ENCODE results near the gene MYT1. TPM values are rescaled to one million over a fixed set of nuclear protein-coding genes. Genes with fewer than 3 reads are reported as not detected.
"Not testable (repeated sequence)": the region's sequence is repeated elsewhere in the genome, so short reads cannot be mapped to it uniquely, and the experiment has no call there.

MYT1 gene
- polyA plus RNA-seq, 1 donor: 0.13 TPM

DNA sequence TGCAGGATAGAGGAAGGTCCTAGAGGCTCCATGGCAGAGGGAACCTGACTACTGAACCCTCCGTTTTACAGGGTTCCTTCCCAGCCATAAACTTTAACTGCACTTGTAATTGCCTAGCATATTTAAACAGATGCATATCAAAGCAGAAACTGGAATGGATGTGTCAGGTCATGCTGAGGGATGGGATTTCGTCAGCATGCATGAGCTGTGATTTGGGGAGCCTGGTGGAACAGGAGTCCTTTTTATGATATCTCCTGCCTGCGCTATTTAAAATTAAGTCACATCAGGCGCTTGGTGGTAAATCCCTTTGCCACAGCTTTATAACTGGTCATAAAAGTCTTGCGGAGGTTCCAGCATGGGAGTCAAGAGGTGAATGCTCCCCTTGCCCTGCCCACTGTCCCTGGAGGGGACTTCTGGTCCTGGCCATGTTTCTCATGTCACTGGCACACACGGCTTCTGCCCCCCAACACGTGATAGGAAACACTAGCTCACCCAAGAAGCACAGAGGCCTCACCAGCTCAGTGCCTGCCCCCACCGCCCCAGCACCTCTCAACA, 65.3 kb downstream of the MYT1 start:
- DNase-seq (ENCODE audit: low read depth): no peak

DNA sequence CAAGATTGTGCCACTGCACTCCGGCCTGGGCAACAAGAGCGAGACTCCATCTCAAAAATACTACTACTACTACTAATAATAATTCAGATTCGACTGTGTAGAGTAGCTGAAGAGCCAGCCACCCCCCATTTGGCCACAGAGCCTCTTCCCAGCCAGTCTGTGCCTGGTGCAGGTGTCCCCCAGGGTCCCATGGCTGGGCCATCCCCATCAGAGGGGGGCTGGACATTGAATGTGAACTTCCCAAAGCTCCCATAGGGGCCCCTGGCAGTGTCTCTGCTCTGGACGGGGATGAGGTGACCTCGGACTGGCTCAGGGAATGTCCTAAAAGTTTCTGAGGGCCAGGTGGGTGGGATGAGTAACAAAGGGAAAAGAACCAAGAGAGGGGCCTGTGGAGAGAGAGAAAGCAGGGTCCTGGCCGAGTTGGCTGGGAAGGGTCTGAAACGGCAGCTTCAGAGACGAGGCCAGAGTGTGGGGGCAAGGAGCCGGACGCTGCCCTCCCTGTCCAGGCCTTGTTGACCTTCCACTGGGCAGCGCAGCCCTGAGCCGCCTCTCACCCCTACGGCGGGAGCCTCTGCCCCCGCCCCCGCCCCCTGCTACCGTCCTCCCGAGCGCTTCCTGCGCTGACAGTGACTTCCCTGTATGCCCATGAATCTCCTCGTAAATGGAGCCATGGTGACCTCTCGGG, 66.4 kb downstream of the MYT1 start:
- no peak for DNase-seq (ENCODE audit: low read depth)

DNA sequence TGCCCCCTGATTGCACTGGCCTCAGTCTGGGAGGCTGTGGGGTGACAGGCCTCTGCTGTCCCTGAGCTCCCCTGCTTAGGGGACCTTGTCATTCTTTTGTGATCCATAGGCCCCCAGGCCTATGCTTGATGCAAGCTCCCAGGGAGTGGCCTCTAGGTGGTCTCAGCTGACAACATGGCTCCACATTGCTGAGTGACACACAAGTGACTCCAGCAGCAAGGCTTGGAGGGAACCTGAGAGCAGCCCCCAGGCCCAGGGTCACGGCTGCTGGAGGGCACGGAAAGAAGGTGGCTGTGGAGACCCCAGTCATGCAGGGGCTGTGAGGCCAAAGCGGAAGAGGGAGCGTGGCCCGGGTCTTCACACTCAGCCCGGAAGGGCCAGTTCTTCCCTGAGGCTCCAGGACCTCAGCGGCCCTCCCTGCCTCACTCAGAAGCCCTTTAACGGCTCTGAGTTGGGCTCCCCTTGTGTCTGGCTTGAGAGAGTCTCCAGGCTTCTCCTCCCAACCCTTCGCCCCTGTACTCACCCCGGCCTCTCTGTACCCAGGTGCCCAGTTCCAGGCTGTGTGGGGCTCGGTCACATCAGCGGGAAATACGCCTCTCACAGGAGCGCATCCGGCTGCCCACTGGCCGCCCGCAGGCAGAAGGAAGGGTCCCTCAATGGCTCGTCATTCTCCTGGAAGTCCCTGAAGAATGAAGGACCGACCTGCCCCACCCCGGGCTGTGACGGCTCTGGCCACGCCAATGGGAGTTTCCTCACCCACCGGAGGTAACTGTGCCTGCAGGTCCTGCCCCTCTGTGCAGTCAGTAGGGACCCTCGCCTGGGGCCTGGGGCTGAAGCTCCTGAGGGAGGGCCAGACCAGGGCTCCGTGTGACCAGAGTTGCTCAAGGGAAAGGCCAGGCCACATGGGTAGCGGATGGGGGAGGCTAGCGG, 67.6 kb downstream of the MYT1 start:
- DNase-seq (ENCODE audit: low read depth): no peak

DNA sequence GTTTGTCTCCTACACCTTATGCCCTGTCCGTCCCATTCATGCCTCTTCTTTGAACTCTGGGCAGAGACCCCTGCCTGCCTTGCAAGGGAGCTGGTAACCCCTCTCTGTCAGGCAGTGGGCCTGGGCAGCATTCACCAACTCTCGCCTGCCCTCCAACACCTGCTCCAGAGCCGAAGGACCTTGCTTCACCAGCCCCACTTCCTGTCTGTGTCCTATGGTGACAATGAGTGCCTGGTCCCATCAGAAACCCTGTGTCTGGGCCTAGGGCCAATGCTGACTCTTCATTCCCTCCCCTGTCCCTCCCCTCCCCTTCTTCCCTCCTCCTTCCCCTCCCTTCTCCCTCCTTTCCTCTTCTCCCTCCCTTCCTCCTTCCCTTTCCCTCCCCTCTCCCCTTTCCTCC, 68.5 kb downstream of the MYT1 start:
- no peak for DNase-seq (ENCODE audit: low read depth)

DNA sequence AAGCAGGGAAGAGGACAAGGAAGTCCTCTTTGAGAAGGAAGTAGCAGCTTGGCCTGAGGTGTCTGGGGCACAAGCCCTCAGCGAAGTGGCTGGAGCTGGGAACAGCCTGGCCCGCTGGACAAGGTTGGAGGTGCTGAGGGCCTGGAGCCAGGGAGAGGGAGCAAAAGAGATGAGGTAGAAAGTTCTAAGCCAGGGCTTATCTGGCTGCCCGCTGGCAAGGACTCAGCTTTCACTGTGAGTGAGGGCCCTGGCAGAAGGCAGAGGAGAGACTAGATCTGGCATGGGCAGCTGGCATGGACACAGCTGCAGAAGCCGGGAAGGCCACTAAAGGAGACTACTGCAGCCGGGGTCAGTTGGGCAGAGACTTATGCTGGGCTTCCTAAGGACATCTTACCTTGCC, 69.5 kb downstream of the MYT1 start:
- DNase-seq (ENCODE audit: low read depth): no peak

DNA sequence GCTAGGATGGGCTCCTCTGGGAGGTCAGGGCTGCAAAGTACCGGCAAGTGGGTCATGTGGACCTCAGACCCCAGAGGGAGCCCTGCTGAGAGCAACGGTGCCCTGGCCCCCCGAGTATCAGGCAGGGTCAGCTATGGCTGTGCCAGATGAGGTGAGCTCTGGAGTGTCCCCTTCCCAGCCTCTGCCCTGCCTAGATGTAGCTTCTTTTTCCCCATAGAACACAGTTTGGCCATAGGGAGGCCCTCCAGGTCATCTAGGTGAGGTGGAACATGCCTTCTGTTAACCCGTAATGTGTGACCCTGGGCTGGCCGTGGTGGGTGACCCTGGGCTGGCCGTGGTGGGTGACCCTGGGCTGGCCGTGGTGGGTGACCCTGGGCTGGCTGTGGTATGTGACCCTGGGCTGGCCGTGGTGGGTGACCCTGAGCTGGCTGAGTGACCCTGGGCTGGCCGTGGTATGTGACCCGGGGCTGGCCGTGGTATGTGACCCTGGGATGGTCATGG, 70.1 kb downstream of the MYT1 start:
- DNase-seq (ENCODE audit: low read depth): no peak

DNA sequence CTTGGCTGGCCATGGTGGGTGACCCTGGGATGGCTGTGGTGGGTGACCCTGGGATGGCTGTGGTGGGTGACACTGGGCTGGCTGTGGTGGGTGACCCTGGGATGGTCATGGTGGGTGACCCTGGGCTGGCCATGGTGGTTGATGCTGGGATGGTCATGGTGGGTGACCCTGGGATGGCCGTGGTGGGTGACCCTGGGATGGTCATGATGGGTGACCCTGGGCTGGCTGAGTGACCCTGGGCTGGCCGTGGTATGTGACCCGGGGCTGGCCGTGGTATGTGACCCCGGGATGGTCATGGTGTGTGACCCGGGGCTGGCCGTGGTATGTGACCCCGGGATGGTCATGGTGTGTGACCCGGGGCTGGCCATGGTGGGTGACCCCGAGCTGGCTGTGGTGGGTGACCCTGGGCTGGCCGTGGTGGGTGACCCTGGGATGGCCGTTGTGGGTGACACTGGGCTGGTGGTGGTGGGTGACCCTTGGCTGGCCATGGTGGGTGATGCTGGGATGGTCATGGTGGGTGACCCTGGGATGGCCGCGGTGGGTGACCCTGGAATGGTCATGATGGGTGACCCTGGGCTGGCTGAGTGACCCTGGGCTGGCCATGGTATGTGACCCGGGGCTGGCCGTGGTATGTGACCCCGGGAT, 70.8 kb downstream of the MYT1 start:
- DNase-seq (ENCODE audit: low read depth): not testable (repeated sequence)

DNA sequence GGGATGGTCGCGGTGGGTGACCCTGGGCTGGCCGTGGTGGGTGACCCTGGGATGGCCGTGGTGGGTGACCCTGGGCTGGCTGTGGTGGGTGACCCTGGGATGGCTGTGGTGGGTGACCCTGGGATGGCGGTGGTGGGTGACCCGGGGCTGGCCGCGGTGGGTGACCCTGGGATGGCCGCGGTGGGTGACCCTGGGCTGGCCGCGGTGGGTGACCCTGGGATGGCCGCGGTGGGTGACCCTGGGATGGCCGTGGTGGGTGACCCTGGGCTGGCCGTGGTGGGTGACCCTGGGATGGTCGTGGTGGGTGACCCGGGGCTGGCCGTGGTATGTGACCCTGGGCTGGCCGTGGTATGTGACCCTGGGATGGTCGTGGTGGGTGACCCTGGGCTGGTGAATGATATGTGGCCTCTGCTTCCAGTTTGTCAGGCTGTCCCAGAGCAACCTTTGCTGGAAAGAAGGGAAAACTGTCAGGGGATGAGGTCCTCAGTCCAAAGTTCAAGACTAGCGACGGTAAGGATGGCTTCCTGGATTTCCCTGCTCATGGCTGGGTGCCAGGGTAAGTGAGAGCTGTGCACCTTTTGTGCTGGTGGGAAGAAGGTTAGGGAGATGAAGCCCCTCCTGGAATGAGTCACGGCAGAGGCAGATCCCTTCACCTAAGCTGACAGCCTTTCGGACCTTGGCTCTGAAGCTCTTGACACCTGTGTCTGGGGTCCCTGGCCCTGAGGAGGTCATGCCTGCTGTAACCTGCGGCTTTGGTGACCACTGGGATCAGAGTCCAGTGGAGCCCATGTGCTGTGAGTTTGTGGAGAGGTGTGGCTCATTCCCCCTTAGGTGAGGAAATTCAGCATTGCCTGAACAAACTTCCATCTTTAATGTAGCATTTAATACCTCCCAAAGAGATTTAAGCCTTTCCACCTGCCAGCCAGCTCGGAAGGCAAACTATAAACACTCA, 72.2 kb downstream of the MYT1 start:
- DNase-seq (ENCODE audit: low read depth): no peak

DNA sequence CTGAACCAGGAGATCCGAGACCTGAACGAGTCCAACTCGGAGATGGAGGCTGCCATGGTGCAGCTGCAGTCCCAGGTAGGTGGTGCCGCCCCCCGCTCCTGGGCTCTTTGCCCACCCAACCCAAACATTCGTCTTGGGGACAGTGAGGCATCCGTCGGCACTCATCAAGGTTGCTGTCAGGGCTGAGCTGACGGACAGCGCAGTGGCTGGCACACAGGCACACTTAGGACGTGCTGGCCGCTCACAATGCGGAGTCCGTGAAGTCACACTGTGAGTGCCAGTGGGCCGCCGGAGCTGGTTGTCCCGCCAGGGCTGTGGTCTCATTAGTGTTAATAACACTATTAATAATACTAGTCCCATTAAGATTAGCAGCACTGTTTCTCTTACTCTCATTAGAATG, 73.1 kb downstream of the MYT1 start:
- no peak for DNase-seq (ENCODE audit: low read depth)

DNA sequence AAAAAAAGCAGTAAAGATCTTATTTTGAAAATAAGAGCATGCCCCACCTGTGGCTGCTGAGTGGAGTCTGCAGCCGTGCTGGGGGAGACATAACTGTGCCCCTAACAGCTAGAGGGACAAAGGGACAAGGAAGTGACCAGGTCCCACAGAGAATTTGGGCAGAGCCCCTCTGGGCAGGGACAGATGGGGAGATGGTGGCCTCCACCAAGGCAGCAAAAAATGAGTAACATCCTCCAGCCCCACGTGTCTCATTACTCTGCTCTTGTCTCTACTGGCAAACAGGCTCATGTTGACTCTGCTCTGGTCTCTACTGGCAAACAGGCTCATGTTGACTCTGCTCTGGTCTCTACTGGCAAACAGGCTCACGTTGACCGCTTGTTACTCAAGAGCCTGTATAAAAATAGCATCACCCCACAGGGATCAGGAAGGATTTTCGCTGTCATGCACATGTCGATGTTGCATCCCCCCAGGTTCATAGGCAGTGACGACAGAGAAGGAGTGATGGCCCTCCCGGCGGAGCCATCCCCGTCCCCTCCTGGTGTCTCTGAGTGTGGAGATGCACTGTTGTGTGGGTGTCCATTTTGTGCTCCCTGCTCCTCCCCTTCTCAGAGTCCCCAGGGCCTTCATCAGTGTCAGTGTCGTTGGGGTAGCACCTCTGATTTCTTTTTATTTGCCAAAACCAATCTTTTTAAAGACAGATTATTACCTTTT, 74.0 kb downstream of the MYT1 start:
- no peak for DNase-seq (ENCODE audit: low read depth)

DNA sequence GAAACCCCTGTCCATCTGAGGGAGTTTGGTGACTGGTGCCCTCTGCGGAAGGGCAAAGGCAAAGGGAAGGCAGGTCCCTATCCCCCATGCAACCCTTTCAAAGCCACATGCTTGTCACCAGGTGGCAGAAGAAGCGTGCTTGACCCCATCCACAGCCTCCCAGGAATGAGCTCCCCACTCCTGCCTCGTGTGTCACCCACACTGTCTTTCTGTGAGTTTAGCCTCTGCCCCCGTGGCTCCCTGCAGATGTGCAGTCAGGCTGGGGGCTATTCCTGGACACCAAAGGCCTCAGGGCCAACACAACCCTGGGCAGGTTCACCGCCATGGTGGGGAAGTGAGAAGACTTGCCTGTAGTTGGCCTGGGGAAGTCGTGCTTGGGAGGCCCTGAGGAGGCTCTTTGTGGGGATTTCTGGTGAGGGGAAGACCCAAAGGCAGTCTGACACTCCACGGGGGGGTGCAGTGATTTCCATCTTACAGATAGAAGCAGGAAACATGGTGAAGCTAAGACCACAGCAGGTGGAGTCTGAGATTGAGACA, 74.7 kb downstream of the MYT1 start:
- no peak for DNase-seq (ENCODE audit: low read depth)

DNA sequence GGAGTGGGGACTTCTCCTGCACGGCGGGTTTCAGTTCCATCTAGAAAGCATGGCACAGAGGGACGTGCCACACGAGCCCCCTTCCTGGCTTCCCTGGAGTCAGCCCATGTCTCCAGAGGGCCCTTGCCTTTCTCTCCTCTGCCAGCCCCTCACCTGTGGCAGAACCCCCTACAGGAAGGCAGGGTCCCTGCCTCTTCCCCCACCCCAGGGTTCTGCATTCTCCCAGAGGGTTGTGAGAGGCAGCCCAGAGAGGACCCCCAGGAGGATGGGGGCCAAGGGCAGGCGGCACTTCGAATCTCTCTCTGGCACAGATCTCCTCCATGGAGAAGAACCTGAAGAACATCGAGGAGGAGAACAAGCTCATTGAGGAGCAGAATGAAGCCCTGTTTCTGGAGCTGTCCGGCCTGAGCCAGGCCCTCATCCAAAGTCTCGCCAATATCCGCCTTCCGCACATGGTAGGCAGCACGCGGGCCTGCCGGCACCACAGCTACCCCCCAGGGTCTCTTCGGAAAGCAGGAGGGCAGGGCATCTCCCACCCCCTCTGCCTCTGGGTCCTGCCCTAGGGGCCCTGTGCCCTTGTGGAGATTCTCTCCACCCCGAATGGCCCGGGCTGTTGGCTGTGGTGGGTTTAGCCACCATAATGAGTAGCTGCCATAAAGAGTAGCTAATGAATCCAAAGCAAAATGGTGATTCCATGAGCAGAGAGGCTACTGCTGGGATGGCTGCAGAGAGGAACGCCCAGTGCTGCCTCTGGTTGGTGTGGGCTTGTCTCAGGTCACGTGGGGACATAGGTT, 75.4 kb downstream of the MYT1 start:
- no peak for DNase-seq (ENCODE audit: low read depth)

DNA sequence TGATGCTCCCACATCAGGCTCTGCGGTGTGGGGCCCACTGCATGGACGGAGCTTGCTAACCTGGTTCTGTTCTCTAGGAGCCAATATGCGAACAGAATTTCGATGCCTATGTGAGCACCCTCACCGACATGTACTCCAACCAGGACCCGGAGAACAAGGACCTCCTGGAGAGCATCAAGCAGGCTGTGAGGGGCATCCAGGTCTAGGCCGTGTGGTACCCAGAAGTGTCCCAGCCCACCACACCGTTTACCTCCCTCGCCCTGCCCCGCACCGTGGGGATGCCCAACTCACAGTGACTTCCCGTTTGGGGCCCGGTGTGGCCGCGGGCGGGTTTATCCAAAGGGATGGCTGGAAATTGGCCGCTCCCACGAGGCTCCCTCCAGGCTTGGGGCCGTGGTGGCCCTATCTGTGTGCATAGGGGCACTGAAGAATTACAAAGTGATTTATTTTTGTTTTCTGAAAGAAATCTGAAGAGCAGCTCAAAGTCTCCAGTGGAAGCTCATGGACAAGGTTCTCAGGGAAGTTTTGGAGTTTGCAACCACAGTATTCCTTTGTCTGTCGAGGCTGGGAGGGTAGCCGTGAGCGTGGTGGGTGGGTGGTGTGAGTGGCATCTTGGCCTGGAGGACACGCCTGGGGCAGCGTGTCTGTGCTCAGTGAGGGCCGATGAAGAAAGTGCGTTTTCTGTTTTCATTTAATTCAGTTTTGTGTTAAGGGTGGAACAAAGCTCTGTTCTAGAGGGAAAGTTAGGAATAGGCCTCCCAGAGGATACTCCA, 76.2 kb downstream of the MYT1 start:
- no peak for DNase-seq (ENCODE audit: low read depth)

DNA sequence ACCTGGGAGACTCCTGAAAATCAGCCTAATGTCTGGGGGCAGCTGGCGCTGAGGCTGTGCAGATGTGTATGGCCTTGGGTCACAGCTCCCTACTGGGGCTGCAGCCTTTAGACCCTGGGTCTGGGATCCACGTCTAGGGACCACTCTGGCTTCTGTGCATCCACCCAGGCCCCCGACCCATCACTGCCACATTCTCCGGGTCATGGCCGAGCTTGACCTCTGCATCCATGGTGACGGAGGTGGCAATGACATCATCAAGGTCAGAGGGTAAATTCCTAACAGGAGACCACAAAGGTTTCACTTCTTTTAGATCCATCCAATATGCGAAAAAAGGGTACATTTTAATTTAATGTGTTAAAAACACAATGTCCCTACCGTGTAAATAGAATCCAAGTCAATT, 76.8 kb downstream of the MYT1 start:
- no peak for DNase-seq (ENCODE audit: low read depth)

DNA sequence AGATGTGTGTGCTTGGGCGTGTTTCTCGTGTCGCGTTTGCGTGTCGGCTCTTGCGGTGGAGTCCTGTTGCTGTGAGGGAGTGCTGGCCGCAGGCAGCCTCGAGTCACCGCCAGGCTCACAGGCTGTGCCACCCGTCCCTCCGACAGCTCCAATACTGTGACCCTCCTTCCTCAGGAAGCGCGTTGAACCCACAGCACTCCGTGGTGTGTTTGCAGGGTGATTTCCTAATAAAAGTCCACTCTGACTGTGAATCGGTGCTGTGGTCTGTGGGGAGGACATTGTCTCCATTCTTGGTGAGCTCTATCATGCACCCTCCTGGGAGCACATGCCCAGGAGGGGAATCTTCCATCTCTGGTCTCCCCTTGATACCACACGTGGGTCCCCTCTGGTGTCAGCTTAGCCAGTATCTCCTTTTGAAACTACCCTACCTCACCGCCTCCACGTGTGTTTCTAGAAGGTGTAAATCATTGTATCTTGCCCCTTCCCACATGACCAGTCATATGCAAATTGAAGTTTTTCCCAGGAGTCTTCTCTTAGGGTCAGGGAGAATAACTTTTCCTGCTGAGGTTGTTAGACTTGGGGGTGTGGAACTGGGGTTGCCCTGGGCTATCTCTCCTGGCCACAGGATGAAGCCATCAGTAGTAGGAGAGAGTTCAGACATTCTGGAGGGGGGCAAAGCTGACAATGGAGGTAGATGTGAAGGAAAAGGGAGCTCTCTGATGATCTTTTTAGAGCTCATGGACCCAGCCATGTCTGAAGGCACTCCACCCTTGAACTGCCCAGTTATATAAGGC, 77.9 kb downstream of the MYT1 start:
- DNase-seq (ENCODE audit: low read depth): no peak

DNA sequence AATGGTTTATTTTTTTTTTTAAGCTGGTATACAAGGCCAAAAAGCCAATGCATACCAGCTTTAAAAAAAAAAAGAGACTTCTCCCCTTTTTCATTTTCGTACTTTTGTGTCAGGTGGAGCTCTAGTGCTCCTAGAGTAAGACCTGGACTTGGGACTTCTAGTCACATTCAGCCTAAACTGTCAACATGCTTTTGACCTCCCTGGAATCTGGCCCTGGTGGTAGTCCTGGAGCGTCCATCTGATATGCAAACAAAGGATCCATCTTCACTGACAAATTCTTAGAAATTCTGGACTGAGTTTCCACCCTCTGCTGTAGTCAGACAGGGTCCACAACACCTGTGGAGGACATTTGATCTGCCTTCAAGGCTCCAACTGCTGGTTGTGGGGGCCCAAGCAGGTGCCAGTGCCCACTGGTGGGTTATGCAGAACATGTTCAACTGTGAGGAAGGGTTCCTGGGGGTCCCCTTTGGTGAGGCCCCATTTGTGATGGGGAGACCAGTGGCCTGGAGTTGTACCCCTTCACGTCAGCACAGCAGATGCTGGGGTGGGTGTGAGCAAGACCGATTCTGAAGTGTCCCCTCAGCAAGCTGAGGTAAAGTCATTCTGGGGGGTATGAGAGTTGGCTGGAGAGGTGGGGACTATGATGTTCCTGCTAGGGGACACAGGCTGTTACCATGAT, 78.7 kb downstream of the MYT1 start:
- no peak for DNase-seq (ENCODE audit: low read depth)

DNA sequence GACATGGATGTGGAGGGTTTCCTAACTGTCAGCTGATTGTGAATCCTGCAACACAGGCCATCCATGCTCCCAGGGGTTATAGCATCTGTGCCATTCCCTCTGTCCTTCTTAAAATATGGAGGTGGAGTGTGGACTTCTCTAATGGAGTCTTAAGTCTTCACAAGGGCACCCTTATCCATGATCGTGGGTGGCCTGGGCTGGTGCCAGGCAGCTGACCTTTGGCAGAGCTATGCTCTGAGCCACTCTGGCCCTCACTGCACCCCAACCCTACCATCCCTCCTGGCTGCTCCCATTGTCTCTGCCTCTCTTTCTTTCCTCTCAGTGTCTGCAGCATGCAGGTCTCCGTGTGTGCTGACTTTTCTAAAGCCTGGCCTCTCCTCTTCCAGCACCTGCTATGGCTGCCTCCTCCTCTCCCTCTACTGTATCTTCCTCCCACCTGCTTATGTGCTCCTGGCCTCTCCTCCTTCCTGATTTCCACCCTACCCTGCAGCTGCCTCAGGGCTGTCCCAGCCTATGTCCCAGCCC, 80.1 kb downstream of the MYT1 start:
- no peak for DNase-seq (ENCODE audit: low read depth)
